GM10248 (cell line): ENCODE results near the gene TARBP1.

Experiments used
- CTCF ChIA-PET: fragments of 300-600 bp; sonication (Branson Sonifier 250); formaldehyde crosslinking; extraction: SDS; loops from one replicate; lab custom pipeline; 2021; ENCODE audit warnings: antibody characterized with exemption; lab: Yijun Ruan, JAX
- POLR2A ChIA-PET: fragments of 350-650 bp; sonication (Branson Sonifier 250); formaldehyde crosslinking; extraction: SDS; loops from one replicate; lab custom pipeline; 2020; ENCODE audit warnings: antibody characterized with exemption; lab: Yijun Ruan, JAX
- DNase-seq: peaks from one replicate; pipeline ENCODE4 v3.0.0; 2012; ENCODE audit errors: extremely low spot score
- TF ChIP-seq, protein P1 (sequence below): IDR thresholded peaks from 2 replicates; pipeline ENCODE4 v1.5.1; 2012; ENCODE audit warnings: mild to moderate bottlenecking, low read depth; ENCODE audit errors: extremely low read depth, missing control alignments, control extremely low read depth

TARBP1 gene

DNA sequence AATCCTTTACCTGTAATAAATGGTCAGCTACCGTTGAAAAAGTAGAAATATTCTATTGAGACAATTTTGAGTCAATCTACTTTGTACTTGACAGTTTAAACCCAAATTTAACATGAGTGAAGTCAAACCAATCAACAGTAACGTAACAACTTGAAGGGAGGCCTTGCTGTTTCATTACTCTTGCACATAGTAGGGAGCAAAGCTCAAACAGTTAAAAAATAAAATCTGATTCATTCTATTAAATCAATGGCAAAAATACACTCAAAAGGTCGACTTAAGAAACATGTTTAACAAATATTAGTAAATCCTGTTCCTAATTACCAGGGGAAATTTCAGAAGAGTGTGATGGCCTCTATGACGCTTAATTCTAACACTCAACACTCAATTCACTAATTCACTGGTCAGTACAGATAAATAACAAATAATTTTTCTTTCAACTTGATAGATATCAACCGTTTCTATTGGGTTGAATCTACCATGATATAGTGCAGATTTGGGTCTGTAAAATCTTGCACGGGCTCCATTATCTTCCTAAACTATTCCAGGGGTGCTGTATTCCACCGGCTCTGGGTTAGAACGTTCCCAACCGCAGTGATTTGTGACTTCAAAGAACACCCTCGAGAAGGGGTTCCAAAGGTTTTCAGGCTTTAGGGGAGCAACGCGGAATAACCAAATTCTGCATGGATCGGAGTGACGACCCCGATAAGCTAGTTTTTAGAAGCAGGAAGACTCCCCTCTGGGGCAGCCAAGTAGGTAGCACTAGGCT lies 1.4 kb downstream of the TARBP1 start:
- DNase-seq, result no peak
- ChIA-PET POLR2A (no interaction called here), CTCF (interaction anchor here (0.9 to 2.6 kb wide), 10 partner anchors 8 to 616 kb away, joined by 3 to 14 read pairs (median 3); no protein-coding TSS in a partner anchor)
- TF ChIP-seq, protein P1, sequence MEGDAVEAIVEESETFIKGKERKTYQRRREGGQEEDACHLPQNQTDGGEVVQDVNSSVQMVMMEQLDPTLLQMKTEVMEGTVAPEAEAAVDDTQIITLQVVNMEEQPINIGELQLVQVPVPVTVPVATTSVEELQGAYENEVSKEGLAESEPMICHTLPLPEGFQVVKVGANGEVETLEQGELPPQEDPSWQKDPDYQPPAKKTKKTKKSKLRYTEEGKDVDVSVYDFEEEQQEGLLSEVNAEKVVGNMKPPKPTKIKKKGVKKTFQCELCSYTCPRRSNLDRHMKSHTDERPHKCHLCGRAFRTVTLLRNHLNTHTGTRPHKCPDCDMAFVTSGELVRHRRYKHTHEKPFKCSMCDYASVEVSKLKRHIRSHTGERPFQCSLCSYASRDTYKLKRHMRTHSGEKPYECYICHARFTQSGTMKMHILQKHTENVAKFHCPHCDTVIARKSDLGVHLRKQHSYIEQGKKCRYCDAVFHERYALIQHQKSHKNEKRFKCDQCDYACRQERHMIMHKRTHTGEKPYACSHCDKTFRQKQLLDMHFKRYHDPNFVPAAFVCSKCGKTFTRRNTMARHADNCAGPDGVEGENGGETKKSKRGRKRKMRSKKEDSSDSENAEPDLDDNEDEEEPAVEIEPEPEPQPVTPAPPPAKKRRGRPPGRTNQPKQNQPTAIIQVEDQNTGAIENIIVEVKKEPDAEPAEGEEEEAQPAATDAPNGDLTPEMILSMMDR, result no peak

- TF ChIP-seq, protein P1, result no peak
- DNase-seq, result no peak
- CTCF ChIA-PET, result interaction anchor here (0.8 to 1.7 kb wide), 3 partner anchors 11 to 617 kb away, joined by 3 to 8 read pairs (median 3); no protein-coding TSS in a partner anchor
- POLR2A ChIA-PET, result no interaction called here
Measured at GRCh38 chr1:234476172-234476571, 2.8 kb downstream of the TARBP1 start.

DNA sequence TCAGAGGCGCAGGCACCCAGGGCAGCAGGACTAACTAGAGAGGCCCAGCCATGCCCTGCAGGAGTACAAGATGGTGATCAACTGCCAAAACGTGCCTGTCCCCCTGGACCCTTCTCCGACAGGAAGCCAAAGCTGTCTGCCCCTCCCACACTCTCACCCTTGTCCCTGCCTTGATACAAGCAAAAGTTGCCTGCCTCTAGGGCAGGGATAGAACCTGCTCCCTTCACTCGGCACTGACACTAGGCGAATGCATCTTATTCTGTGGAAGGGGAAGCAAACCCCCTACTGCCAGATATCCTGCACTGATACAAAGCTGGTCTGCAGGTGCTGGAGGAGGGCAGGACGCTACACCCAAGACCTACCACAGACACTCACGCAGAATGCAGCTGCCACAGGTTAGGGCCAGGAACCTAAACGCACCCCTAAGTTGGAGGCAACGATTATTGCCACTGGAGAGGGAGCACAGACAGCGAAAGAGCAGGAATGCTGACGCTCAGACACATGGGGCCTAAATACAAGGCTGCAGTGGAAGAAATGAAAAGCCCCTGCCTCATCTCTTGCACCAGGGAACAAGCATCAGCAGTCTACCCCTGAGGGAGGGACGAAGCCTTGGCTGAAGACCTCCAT lies 3.7 kb downstream of the TARBP1 start:
- TF ChIP-seq, protein P1, result no peak
- POLR2A ChIA-PET, result no interaction called here
- CTCF ChIA-PET, result interaction anchor here (0.8 to 1.7 kb wide), 5 partner anchors 9 to 941 kb away, joined by 3 to 8 read pairs (median 4); no protein-coding TSS in a partner anchor

GRCh38 chr1:234474375-234474774 lies 4.6 kb downstream of the TARBP1 start:
- POLR2A ChIA-PET, result no interaction called here
- no peak for DNase-seq
- TF ChIP-seq, protein P1, result no peak
- CTCF ChIA-PET, result interaction anchor here (1.2 to 1.7 kb wide), 3 partner anchors 8 to 942 kb away, joined by 4 to 8 read pairs (median 5); no protein-coding TSS in a partner anchor

More for the DNA sequence above, 3.7 kb downstream of the TARBP1 start:
- no peak for DNase-seq

DNA sequence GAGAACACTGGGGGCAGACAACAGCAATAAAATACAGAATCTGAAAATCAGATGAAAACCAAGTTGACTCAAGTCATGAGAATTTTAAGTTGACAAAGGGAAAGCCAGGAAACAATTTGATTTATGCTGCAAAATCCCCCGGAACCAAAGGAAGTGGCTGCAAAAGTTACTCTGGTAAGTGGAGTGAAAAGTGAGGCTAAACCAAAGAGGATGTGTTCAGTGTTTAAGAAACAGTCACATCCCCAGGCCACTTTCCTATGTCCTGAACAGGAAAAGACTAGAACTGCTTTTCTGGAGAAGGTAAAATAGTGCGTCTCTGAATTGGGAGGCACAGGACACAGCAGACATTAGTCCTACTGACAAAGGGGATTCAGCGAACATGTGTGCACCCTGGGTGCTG lies 5.9 kb downstream of the TARBP1 start:
- ChIA-PET CTCF (no interaction called here), POLR2A (no interaction called here)
- no peak for DNase-seq
- TF ChIP-seq, protein P1, result no peak

DNA sequence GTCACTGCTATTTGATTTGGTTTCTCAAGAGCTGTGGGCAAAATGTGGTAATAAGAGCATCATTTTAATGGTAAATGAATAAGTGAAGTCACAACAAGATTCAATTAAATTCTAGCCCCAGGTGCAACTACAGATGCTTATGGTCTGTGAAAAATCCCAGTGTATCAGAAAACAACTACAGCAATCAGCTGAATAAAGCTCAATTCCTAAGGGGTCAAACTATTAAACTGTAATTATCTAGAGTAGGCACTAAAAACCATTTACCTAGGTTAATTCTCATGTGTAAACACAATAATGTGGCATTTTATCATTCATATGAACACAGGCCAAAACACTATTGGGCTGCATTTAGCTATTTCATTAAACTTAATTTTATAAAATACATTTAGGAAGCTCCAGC lies 9.6 kb downstream of the TARBP1 start:
- ChIA-PET POLR2A (no interaction called here), CTCF (interaction anchor here (0.6 to 1.9 kb wide), 5 partner anchors 9 to 636 kb away, joined by 3 to 4 read pairs (median 4); no protein-coding TSS in a partner anchor)
- TF ChIP-seq, protein P1, result no peak
- DNase-seq, result no peak
